GM19372 (cell line): ENCODE data around the gene PHLPP2.

Source experiments
- ATAC-seq: cut with Tn5 transposase; IDR thresholded peaks from one replicate; pipeline ENCODE4 v1.9.1; 2021; ENCODE audit warnings: mild to moderate bottlenecking, low read depth, moderate library complexity; ENCODE audit not compliant: unreplicated experiment

PHLPP2 gene

DNA sequence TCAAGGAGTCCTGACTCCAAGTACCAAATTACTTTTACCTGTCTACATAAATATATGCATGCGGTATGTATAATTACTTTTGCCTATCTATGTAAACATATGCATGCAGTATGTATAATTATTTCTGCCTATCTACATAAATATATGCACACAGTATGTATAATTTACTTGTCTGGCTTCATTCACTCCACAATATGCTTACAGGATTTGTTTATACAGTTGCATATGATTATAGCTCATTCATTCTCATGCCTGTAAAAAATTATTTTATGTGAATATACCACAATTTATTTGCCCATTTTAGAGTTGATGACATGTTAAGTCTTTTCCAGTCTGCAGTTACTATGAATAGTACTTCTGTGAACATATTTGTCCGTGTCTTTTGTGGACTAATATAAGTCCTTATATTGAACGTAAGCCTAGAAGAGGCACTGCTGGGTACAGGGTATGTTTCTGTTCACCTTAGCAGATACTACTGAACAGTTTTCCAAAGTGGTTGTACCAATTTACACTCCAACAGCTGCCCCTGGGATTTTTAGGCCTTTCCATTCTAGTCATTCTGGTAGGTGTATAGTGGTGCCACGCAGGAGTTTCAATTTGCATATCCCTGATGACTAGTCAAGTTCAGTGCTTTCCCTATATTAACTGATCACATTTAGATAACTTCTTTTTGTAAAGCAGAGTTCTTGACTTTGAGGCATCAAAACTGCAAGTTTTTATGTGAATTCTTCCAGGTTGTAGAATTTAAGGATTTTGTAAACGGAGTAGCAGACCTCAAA is 51.5 kb downstream of the PHLPP2 start:
- no peak for ATAC-seq

DNA sequence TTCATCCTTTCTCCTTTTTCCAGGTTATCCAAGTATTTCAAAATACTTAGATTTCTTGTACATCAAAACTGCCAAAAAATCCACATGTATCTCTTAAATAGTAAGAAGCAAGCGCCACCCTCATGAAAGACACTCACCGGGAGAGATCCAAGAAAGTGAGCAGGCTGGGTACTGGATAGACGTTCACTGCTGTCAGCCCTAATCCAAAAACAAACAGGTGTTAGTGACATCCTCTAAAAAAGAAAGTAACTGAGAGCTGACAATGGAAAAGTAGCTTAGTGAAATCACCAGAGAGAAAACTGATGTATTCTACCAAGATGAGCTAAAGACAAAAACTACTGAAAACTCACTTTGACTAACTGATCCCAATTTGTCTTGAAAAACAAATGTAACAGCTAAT is 52.4 kb downstream of the PHLPP2 start:
- ATAC-seq: no peak

DNA sequence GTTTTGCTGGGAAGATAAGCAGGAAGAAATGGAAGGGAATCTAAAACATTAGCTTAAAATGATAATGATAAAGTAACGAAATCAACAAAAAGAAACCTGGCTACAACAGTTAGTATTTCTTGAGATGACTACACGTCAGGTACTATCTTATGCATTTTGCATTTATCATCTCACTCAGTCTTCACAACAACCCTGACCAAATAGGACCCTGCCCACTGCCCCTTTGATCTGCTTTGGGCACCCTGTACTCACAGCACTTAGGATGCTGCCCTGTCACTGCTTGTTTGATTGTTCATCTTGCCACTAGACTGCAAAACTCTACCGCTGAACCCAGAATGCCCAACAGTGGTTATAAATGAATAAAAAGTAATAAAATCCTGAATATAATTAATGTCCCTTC is 53.3 kb downstream of the PHLPP2 start:
- no peak for ATAC-seq

GRCh38 chr16:71670537-71670936 is 54.0 kb downstream of the PHLPP2 start:
- no peak for ATAC-seq

DNA sequence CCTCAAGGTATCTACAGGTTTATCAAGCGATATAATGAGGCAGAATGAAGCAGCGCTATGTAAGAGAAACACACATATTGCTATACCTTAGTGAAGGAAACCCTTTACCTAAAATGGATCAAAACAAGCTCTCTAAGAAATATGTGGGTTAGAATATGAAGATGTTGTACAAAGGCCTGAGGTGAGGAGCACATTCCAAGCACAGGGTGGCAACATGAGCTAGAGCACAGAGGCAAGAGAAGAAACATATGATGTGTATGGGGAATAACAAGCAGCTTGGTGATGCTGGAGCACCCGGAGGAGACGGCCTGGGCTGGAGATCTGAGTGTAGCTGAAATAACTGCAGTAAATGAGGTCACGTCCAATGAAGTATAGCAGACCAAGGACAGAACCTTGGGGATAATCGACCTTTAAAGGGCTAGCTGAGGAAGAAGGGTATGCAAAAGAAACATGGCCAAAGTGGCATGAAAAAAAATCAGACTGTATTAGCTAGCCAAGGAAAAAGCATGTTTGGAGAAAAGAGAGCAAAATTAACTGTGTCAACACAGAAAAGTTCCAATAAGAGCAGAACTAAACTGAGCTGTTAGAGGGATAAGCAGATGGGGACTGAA is 54.5 kb downstream of the PHLPP2 start:
- no peak for ATAC-seq

- no peak for ATAC-seq
These were observed 57.4 kb downstream of the PHLPP2 start for GRCh38 chr16:71666928-71667707.

GRCh38 chr16:71666264-71666663 is 58.2 kb downstream of the PHLPP2 start:
- no peak for ATAC-seq

DNA sequence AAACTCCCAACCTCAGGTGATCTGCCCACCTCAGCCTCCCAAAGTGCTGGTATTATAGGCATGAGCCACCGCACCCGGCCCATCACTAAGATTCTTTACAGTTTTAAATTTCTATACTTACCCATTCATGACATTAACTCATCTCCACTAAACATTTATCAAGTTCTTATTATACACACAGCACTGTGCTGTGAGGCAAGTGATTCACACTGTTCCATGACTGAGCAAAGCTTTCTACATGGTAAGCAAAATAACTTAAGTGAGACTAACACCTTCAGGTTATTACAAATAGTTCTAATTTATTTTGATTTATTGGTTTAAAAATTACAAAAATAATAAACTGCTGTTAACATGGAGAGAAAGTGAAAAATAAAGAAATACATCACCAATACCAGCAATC is 65.0 kb downstream of the PHLPP2 start:
- no peak for ATAC-seq

GRCh38 chr16:71658771-71659170 is 65.7 kb downstream of the PHLPP2 start:
- ATAC-seq: no peak

DNA sequence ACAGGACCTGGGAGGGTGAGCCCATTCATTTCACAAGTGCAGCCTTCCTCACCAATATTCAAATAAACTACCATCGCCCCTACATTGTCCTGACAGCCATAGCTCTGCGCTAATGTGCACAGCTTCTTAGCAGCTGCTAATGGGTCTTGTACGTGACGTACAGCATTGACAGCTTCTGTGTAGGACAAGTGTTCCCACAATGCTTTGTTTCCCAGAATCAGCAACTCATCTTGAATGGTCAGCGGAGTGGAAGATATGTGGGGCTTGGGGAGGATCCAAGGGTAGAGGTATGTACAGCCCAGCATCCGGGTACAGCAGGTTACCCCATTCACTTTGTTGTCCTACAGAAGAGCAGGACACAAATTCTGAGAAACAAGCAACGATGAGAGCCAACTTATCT is 74.8 kb downstream of the PHLPP2 start:
- no peak for ATAC-seq

GRCh38 chr16:71648921-71649320 is 75.6 kb downstream of the PHLPP2 start:
- ATAC-seq: no peak

DNA sequence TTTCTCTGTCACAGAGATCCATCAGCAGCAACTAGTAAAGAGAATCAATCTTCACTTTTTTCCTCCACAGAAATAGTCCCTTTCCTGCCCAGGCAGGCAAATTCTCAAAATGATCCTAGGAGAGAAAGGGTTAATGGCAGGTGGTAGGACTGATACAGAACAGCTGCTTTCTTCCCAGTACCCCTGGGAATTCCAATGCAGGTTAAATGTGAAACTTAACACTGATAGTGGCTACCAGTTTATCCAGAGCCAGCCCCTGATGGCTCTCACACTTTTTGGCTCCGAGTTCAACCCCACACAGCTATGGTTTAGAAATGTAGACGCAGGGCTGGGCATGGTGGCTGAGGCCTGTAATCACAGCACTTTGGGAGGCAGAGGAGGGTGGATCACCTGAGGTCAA is 76.3 kb downstream of the PHLPP2 start:
- no peak for ATAC-seq

- ATAC-seq: no peak
These were observed 77.1 kb downstream of the PHLPP2 start for GRCh38 chr16:71647391-71647790.

GRCh38 chr16:71645450-71645849 is 79.1 kb downstream of the PHLPP2 start:
- ATAC-seq: no peak

- no peak for ATAC-seq
These were observed 87.1 kb downstream of the PHLPP2 start for GRCh38 chr16:71637398-71637797.

- no peak for ATAC-seq
These were observed 88.9 kb downstream of the PHLPP2 start for GRCh38 chr16:71635632-71636031.

GRCh38 chr16:71631776-71632175 is 92.7 kb downstream of the PHLPP2 start:
- ATAC-seq: no peak

DNA sequence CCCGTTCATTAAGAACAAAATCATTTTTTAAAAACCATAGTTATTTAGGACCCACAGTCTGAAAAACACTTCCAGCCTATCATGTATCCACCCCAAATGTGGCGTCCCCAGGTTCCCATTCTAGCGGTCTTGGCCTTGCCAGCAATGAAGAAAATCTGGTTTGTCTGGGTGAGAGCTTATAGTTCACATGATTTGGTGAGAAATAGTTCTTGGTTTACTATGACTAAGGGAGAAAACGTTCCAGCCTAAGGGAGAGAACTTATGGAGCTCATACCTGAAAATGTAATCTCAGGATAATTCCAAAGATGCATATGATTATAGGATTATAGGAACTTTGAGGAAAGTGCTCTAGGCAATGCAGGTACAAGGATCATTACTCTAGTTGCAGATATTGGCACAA is 93.7 kb downstream of the PHLPP2 start:
- ATAC-seq: no peak

- ATAC-seq: no peak
These were observed 95.1 kb downstream of the PHLPP2 start for GRCh38 chr16:71629278-71630016.

- ATAC-seq: no peak
These were observed 95.7 kb downstream of the PHLPP2 start for GRCh38 chr16:71628810-71629209.

DNA sequence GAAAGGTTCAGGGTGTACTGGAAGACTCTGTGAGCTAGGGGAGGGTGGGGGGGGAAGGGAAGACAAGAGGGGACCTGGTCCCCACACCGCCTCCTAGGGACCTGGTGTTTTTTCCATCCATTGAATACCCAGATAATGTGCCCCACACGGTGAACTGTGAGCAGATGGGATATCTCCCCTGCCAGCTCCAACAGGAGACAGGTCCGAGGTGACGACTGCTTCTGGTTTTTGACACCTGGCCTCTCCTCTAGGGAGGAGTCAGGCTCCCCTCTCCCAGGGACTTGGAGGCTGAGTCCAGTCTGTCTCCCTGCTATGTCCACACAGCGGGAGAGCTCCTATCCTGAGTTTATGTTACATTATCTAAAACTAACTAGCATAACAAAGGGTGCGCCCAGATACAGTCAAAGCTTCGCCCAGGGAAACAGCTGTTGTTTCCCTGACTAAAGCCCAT is 96.7 kb downstream of the PHLPP2 start:
- ATAC-seq: no peak
